HG03095 (cell line): ENCODE data around the gene RBM15B.
A peak's percentile ranks its signal among the peaks of the same experiment; 100 is the strongest.
"Not testable (repeated sequence)": the region's sequence is repeated elsewhere in the genome, so short reads cannot be mapped to it uniquely, and the experiment has no call there.

Experiments used
- ATAC-seq: cut with Tn5 transposase; IDR thresholded peaks from one replicate; pipeline ENCODE4 v1.9.1; 2021; ENCODE audit warnings: moderate library complexity; ENCODE audit not compliant: unreplicated experiment

Gene RBM15B, protein sequence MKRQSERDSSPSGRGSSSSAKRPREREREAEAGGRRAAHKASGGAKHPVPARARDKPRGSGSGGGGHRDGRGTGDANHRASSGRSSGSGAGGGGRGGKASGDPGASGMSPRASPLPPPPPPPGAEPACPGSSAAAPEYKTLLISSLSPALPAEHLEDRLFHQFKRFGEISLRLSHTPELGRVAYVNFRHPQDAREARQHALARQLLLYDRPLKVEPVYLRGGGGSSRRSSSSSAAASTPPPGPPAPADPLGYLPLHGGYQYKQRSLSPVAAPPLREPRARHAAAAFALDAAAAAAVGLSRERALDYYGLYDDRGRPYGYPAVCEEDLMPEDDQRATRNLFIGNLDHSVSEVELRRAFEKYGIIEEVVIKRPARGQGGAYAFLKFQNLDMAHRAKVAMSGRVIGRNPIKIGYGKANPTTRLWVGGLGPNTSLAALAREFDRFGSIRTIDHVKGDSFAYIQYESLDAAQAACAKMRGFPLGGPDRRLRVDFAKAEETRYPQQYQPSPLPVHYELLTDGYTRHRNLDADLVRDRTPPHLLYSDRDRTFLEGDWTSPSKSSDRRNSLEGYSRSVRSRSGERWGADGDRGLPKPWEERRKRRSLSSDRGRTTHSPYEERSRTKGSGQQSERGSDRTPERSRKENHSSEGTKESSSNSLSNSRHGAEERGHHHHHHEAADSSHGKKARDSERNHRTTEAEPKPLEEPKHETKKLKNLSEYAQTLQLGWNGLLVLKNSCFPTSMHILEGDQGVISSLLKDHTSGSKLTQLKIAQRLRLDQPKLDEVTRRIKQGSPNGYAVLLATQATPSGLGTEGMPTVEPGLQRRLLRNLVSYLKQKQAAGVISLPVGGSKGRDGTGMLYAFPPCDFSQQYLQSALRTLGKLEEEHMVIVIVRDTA

DNA sequence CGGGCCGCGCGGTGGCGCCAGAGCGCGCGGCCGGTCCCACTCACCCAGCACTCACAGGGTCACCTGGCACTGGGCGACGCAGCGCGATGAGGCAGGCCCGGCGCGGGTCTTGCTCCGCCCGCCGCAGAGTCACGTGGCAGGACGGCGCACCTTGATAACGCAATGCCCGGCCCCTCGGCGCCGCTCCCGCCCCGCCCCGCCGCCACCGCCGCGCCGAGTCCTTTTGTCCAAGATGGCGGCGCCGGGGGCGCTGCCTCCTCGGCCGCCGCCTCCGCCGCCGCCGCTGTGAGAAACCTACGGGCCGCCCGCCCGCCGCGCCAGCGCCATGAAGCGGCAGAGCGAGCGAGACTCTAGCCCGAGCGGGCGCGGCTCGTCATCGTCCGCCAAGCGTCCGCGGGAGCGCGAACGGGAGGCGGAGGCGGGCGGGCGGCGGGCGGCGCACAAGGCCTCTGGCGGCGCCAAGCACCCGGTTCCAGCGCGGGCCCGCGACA lies at the start of gene RBM15B:
Gene RBM15B (plus strand): TSS at position 211 of the 491 bp plus-strand sequence. CDS start 115 bp downstream, at position 326.
- ATAC-seq: peak; percentile 83

GRCh38 chr3:51343918-51344687 lies 47.0 kb upstream of the RBM15B start:
- ATAC-seq: no peak

GRCh38 chr3:51350751-51351150 lies 40.3 kb upstream of the RBM15B start:
- ATAC-seq: no peak

DNA sequence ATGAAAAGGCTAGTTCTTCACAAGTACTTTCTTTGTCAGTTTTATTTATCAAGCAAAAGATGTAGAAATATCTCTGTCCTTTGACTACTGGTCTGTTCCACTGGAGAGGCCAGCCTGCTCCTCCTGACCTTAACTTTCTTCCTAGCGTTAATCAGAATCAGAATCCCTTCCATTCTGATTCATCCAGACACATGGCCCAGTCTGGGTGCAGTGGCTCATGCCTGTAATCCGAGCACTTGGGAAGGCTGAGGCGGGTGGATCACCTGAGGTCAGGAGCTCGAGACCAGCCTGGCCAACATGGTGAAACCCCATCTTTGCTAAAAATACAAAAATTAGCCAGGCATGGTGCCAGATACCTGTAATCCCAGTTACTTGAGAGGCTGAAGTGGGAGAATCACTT lies 38.0 kb upstream of the RBM15B start:
- no peak for ATAC-seq

DNA sequence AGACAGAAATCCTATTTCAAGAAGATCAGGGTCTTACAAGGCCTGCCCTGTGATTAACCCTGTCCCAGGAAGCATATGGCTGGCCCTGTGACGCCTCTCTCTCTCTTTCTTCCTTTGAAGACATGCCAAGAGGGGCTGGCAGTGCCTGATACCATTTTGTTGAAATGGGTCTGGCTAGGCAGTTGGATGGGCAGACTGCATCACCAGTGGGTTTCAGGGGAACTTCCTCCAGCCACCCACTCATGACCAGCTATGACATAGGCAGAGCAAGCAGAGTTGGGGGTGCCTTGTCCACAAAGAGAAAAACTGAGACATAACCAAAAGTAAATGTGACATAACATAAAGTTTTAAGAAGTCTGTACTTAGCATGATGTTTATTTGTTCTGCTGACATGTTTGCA lies 37.4 kb upstream of the RBM15B start:
- no peak for ATAC-seq

- ATAC-seq: no peak
Measured at GRCh38 chr3:51354172-51354571, 36.9 kb upstream of the RBM15B start.

GRCh38 chr3:51354731-51355615 lies 36.1 kb upstream of the RBM15B start:
- no peak for ATAC-seq

DNA sequence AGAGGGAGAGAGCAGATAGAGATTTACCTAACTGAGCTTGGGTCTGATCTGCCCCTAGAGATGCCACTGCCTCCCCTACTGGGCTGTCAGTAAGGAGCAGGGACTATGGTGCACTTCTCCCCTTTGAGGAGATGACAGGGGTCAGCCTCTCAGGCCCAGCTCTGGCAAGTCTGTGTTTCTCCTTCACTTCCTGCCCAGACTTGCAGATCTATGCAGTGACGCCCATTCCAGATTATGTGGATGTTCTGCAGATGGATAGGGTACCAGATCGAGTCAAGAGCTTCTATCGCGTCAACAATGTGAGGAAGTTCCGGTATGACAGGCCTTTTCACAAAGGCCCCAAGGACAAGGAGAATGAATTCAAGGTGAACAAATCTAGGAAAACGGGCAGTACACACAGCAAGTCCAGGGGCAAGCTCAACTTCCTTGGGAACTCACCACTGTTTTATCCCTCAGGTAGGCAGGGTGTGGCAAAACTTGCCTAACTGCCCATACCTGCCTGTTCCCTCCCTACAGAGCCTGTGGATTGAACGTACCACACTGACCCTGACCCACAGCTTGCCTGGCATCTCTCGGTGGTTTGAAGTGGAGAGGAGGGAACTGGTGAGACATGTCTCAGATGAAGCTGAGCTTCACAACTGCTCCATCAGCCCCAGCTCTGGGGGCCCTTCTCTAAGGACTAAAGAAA lies 35.0 kb upstream of the RBM15B start:
- no peak for ATAC-seq

DNA sequence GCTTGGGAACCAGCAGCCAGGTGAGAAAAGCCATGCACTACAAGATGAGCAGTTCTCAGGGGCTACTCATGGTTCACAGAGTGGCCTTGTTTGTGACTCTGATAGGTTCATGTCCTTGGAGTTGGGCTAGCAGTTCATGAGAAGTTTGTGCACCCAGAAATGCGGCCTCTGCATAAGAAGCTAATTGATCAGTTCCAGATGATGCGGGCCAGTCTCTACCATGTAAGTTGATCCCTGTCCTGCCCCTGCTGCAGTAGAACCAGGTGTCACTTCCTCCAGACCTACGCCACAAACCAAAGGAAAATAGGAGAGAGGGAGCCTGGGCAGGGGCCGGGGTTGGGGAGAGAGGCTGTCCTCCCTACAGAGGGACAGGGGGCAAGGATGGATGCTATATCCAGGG lies 33.2 kb upstream of the RBM15B start:
- no peak for ATAC-seq

DNA sequence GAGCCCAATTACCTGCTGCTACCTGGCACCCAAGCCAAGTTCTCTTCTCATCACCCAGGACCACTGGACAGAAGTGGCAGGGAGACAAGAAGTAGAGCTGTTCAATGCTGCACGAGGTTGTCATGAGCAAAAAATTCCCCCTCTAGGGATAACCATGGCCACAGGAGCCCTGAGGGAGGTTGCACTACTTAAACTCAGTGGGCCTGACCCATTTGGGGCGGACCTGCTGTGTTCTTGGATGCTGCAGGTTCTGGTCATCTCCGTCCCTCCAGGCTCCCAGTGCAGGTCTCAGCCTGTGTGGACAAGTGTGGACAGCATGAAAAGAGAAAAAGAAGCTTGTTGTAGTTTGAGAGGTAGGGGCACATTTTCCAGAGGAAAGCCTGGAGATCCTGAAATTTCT lies 32.1 kb upstream of the RBM15B start:
- ATAC-seq: no peak

- ATAC-seq: no peak
Measured at GRCh38 chr3:51360806-51361205, 30.3 kb upstream of the RBM15B start.

DNA sequence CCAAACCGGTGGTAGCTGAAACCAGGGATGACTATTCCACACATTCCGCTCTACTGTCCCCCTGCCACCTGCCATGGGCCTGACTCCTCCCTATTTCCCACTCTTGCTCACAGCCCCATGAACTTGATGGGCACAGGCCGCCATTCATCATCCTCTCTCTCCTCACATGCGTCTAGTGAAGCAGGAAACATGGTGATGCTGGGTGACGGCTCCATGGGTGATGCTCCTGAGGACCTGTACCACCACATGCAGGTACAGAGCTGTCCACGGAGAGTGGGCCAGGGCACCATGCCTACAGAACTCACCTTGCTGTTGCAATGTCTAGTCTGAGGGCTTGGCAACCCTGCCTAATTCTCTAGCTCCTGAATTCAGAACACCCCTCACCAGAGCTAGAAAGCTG lies 29.3 kb upstream of the RBM15B start:
- ATAC-seq: no peak

GRCh38 chr3:51362476-51362875 lies 28.6 kb upstream of the RBM15B start:
- no peak for ATAC-seq

DNA sequence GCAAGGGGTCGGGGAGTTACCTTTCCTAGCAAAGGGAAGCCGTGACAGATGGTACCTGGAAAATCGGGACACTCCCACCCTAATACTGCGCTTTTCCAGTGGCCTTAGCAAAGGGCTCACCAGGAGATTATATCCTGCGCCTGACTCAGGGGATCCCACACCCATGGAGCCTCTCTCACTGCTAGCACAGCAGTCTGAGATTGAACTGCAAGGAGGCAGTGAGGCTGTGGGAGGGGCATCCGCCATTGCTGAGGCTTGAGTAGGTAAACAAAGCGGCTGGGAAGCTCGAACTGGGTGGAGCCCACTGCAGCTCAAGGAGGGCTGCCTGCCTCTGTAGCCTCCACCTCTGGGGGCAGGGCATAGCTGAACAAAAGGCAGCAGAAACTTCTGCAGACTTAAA lies 22.8 kb upstream of the RBM15B start:
- ATAC-seq: not testable (repeated sequence)

GRCh38 chr3:51371943-51372557 lies 19.0 kb upstream of the RBM15B start:
- ATAC-seq: no peak

DNA sequence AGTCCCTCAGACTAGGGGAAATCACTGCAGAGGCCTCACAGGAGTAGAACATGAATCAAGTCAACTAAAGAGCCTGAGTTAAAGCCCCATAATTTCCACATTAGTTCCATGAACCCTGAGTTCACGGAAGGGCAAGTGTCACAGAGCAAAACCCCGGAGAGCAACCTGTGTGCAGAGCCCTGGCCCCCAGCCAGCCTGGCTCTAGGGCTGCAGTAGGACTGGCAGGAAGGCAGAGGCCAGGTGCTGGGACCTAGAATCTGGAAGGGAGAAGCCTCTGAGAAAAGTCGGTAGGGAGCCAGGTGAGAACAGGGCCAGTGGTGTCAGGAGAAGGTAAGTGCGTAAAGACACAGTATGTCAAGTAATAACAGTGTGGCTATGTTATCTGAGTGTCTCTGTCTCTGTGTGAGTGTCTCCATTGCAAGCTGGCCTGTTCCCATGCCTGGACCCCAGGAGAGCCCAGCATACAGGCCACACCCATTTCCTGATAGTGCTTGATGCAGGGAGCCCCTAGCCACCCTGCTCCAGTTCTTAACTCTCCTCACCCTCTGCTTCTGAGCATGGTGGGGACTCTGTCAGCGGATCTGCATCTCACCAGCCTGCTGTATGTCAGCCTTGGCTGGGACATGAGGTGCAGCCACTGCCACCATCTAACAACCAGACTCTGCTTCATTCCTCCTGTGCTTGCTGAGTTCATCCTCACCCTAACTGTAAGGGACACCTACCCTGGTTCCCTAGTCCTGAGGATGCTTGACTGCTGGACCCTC lies 17.2 kb upstream of the RBM15B start:
- no peak for ATAC-seq

GRCh38 chr3:51374456-51374855 lies 16.6 kb upstream of the RBM15B start:
- no peak for ATAC-seq

GRCh38 chr3:51375136-51375535 lies 15.9 kb upstream of the RBM15B start:
- no peak for ATAC-seq
